Measurements from ENCODE around the gene TCEA2. TPM values are rescaled to one million over a fixed set of nuclear protein-coding genes. Genes with fewer than 3 reads are reported as not detected.
A peak's percentile ranks its signal among the peaks of the same experiment; 100 is the strongest.

Gene TCEA2
- total and polyA plus RNA-seq, 2 of the 13 experiments (the other 11 are each of a cell fraction or from before 2014, with no cell fraction given): 28.1 to 33.7 TPM

DNA sequence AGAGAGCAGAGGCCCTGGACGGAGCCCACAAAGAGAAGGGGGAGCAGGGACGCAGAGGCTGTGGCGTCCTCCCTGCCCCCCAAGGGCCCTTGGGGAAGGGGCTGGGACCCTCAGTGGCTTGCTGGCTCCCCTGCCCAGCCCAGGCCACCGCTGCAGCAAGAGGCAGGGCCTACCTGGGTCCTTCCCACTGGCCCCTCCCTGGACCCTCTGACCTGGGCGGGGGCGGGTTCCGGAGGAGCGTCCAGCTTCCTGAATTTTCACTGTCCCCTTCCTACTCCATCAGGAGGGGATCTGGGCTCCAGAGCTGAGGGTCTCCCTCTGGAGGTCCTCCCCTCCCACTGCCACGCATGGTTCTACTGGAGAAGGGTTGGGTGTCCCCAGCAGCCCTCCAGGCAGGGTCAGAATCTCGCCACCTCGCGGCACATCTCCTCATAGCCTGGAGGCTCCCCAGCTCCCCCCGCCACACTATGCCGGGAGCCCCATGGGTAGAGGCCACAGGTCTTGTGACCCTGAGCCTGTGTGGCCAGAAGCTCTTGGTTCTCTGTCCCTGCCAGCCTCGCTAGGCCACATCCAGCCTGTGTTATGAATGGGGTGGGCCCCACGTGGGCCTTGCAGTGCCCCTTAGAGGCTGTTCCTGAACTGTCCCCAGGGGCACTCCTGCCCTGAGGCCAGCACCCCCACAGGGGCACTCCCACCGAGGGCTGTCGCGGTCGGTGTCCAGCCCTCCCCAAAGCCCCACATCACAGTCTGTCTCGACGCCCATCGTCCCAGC, 12.6 kb upstream of the TCEA2 start (continued):
- TF ChIP-seq, protein P1, sequence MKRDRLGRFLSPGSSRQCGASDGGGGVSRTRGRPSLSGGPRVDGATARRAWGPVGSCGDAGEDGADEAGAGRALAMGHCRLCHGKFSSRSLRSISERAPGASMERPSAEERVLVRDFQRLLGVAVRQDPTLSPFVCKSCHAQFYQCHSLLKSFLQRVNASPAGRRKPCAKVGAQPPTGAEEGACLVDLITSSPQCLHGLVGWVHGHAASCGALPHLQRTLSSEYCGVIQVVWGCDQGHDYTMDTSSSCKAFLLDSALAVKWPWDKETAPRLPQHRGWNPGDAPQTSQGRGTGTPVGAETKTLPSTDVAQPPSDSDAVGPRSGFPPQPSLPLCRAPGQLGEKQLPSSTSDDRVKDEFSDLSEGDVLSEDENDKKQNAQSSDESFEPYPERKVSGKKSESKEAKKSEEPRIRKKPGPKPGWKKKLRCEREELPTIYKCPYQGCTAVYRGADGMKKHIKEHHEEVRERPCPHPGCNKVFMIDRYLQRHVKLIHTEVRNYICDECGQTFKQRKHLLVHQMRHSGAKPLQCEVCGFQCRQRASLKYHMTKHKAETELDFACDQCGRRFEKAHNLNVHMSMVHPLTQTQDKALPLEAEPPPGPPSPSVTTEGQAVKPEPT (CRISPR knock-in tag; IDR thresholded peaks at IDR 0.05; ENCODE audit: low read depth): no peak
- TF ChIP-seq, protein P2, sequence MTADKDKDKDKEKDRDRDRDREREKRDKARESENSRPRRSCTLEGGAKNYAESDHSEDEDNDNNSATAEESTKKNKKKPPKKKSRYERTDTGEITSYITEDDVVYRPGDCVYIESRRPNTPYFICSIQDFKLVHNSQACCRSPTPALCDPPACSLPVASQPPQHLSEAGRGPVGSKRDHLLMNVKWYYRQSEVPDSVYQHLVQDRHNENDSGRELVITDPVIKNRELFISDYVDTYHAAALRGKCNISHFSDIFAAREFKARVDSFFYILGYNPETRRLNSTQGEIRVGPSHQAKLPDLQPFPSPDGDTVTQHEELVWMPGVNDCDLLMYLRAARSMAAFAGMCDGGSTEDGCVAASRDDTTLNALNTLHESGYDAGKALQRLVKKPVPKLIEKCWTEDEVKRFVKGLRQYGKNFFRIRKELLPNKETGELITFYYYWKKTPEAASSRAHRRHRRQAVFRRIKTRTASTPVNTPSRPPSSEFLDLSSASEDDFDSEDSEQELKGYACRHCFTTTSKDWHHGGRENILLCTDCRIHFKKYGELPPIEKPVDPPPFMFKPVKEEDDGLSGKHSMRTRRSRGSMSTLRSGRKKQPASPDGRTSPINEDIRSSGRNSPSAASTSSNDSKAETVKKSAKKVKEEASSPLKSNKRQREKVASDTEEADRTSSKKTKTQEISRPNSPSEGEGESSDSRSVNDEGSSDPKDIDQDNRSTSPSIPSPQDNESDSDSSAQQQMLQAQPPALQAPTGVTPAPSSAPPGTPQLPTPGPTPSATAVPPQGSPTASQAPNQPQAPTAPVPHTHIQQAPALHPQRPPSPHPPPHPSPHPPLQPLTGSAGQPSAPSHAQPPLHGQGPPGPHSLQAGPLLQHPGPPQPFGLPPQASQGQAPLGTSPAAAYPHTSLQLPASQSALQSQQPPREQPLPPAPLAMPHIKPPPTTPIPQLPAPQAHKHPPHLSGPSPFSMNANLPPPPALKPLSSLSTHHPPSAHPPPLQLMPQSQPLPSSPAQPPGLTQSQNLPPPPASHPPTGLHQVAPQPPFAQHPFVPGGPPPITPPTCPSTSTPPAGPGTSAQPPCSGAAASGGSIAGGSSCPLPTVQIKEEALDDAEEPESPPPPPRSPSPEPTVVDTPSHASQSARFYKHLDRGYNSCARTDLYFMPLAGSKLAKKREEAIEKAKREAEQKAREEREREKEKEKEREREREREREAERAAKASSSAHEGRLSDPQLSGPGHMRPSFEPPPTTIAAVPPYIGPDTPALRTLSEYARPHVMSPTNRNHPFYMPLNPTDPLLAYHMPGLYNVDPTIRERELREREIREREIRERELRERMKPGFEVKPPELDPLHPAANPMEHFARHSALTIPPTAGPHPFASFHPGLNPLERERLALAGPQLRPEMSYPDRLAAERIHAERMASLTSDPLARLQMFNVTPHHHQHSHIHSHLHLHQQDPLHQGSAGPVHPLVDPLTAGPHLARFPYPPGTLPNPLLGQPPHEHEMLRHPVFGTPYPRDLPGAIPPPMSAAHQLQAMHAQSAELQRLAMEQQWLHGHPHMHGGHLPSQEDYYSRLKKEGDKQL (CRISPR knock-in tag; IDR thresholded peaks at IDR 0.05; ENCODE audit: low read depth): peak; percentile 66; the same call in 1 of the 2 replicates
- TF ChIP-seq, protein P3, sequence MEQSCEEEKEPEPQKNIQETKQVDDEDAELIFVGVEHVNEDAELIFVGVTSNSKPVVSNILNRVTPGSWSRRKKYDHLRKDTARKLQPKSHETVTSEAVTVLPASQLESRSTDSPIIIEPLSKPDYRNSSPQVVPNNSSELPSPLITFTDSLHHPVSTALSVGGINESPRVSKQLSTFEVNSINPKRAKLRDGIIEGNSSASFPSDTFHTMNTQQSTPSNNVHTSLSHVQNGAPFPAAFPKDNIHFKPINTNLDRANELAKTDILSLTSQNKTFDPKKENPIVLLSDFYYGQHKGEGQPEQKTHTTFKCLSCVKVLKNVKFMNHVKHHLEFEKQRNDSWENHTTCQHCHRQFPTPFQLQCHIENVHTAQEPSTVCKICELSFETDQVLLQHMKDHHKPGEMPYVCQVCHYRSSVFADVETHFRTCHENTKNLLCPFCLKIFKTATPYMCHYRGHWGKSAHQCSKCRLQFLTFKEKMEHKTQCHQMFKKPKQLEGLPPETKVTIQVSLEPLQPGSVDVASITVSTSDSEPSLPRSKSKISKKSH (CRISPR knock-in tag; IDR thresholded peaks at IDR 0.05; ENCODE audit: borderline replicate concordance): peak; percentile 51
- TF ChIP-seq ZBTB38 (CRISPR knock-in tag; IDR thresholded peaks at IDR 0.05): peak; percentile 45; the same call in 1 of the 2 replicates
- TF ChIP-seq ZNF3 (CRISPR knock-in tag; IDR thresholded peaks at IDR 0.05): no peak; the same call in 1 of the 2 replicates
- TF ChIP-seq CHD4 (IDR thresholded peaks at IDR 0.05; ENCODE audit: borderline replicate concordance, low read length): no peak
- TF ChIP-seq GLI4 (CRISPR knock-in tag; IDR thresholded peaks at IDR 0.05; ENCODE audit: borderline replicate concordance): peak; percentile 78; the same call in 1 of the 2 replicates
- TF ChIP-seq, protein P4, sequence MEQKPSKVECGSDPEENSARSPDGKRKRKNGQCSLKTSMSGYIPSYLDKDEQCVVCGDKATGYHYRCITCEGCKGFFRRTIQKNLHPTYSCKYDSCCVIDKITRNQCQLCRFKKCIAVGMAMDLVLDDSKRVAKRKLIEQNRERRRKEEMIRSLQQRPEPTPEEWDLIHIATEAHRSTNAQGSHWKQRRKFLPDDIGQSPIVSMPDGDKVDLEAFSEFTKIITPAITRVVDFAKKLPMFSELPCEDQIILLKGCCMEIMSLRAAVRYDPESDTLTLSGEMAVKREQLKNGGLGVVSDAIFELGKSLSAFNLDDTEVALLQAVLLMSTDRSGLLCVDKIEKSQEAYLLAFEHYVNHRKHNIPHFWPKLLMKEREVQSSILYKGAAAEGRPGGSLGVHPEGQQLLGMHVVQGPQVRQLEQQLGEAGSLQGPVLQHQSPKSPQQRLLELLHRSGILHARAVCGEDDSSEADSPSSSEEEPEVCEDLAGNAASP (CRISPR knock-in tag; IDR thresholded peaks at IDR 0.05; ENCODE audit: borderline replicate concordance): peak; percentile 83; the same call in 1 of the 2 replicates
- no peak for TF ChIP-seq ZNF552 (CRISPR knock-in tag; IDR thresholded peaks at IDR 0.05; ENCODE audit: borderline replicate concordance)
- no peak for TF ChIP-seq ARNT (IDR thresholded peaks at IDR 0.05)
- TF ChIP-seq, protein P5, sequence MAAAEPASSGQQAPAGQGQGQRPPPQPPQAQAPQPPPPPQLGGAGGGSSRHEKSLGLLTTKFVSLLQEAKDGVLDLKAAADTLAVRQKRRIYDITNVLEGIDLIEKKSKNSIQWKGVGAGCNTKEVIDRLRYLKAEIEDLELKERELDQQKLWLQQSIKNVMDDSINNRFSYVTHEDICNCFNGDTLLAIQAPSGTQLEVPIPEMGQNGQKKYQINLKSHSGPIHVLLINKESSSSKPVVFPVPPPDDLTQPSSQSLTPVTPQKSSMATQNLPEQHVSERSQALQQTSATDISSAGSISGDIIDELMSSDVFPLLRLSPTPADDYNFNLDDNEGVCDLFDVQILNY (CRISPR knock-in tag; conservative IDR thresholded peaks at IDR 0.05): no peak
- no peak for TF ChIP-seq ZNF17 (CRISPR knock-in tag; IDR thresholded peaks at IDR 0.05)
- no peak for TF ChIP-seq ZFYVE20 (CRISPR knock-in tag; IDR thresholded peaks at IDR 0.05; ENCODE audit: borderline replicate concordance, low read depth)
- no peak for TF ChIP-seq CREB1 (IDR thresholded peaks at IDR 0.05)
- TF ChIP-seq CREB1 (CRISPR knock-in tag; IDR thresholded peaks at IDR 0.05): no peak
- TF ChIP-seq CC2D1A (CRISPR knock-in tag; IDR thresholded peaks at IDR 0.05): 0 out of 2 replicates have a peak, but pooled peaks have one; percentile 63
- 0 out of 2 replicates have a peak, but pooled peaks have one; percentile 51 for TF ChIP-seq ZNF773 (CRISPR knock-in tag; IDR thresholded peaks at IDR 0.05; ENCODE audit: borderline replicate concordance)
